ENCODE data around the gene CARD10. TPM values are rescaled to one million over a fixed set of nuclear protein-coding genes. Genes with fewer than 3 reads are reported as not detected.

Gene CARD10, protein sequence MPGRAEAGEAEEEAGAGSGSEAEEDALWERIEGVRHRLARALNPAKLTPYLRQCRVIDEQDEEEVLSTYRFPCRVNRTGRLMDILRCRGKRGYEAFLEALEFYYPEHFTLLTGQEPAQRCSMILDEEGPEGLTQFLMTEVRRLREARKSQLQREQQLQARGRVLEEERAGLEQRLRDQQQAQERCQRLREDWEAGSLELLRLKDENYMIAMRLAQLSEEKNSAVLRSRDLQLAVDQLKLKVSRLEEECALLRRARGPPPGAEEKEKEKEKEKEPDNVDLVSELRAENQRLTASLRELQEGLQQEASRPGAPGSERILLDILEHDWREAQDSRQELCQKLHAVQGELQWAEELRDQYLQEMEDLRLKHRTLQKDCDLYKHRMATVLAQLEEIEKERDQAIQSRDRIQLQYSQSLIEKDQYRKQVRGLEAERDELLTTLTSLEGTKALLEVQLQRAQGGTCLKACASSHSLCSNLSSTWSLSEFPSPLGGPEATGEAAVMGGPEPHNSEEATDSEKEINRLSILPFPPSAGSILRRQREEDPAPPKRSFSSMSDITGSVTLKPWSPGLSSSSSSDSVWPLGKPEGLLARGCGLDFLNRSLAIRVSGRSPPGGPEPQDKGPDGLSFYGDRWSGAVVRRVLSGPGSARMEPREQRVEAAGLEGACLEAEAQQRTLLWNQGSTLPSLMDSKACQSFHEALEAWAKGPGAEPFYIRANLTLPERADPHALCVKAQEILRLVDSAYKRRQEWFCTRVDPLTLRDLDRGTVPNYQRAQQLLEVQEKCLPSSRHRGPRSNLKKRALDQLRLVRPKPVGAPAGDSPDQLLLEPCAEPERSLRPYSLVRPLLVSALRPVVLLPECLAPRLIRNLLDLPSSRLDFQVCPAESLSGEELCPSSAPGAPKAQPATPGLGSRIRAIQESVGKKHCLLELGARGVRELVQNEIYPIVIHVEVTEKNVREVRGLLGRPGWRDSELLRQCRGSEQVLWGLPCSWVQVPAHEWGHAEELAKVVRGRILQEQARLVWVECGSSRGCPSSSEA
- total RNA-seq, result 48.3 TPM in 2 replicates

GRCh38 chr22:37519268-37520195 lies at the start of gene CARD10:
Gene CARD10, minus strand, starts transcription at chr22:37519415. Its CDS starts 215 bp downstream, at chr22:37519200.

DNA sequence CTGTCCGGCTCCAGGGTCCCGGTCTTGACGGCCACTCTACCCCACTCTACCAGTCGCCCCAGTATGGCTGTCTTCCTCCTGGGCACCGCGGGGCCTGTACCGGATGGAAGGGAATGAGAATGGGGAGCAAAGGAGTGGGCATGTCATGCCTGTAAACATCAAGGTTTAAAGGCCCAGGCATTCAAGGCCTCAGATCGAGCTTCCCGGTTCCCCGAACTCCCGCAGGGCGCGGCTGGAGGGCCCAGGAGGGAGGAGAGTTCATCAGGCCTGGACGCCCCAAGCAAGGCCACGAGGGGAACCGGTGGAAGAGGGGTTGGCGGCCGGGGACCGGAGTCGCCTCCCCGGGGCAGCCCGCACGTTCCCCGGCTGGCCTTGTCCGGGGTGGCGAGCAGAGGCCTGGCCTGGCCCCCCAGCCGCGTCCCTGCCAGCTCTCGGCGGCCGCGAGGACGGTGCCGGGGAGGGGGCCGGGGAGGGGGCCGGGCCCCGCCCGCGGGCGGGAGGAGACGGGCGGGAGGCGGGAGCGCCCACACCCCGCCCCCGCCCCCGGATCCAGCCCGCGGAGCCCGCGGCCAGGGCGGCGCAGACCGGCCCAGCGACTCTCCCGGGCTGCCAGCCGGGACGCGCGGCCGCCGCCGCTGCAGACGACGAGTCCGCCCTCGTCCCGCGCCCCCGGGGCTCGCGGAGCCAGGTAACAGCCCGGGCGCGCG lies 40.8 kb upstream of the CARD10 start, which contains the start of gene CDC42EP1:
TSS of gene CDC42EP1 (plus strand) at position 580 of the 707 bp plus-strand sequence. CDS start 5,870 bp downstream, outside the sequence.

GRCh38 chr22:37486224-37486845 lies 32.9 kb downstream of the CARD10 start, which contains the start of gene MFNG:
Gene MFNG, minus strand, starts transcription at chr22:37486384. Its CDS starts 207 bp downstream, at chr22:37486177.

Other genes starting within 250 kb of the CARD10 start
- gene CYTH4, start 236.9 kb downstream of the CARD10 start, total RNA-seq, result 0.09 and 0.21 TPM in 2 replicates
- 3.2 and 4.7 TPM in 2 replicates for gene ELFN2, start 91.9 kb downstream of the CARD10 start, total RNA-seq
- gene MFNG, start 33.0 kb downstream of the CARD10 start, total RNA-seq, result 1.3 and 2.0 TPM in 2 replicates
- 42.9 and 48.9 TPM in 2 replicates for gene CDC42EP1, start 41.1 kb upstream of the CARD10 start, total RNA-seq
- not detected in 2 replicates for gene LGALS2, start 60.7 kb upstream of the CARD10 start, total RNA-seq
- 46.5 and 48.0 TPM in 2 replicates for gene GGA1, start 89.4 kb upstream of the CARD10 start, total RNA-seq
- 83.4 and 89.9 TPM in 2 replicates for gene SH3BP1, start 120.3 kb upstream of the CARD10 start, total RNA-seq
- 13.3 and 15.8 TPM in 2 replicates for gene PDXP, start 139.3 kb upstream of the CARD10 start, total RNA-seq
- 2,215 and 4,536 TPM in 2 replicates for gene LGALS1, start 156.2 kb upstream of the CARD10 start, total RNA-seq
- 25.2 and 25.3 TPM in 2 replicates for gene NOL12, start 166.9 kb upstream of the CARD10 start, total RNA-seq
- gene TRIOBP, start 177.6 kb upstream of the CARD10 start, total RNA-seq, result 39.0 and 49.2 TPM in 2 replicates

Data from airway epithelial cell (primary cell).